Measurements from ENCODE around the gene P2RY8. TPM values are rescaled to one million over a fixed set of nuclear protein-coding genes. Genes with fewer than 3 reads are reported as not detected.

Gene P2RY8
- total RNA-seq, 3 donors from 2014 or later: 1.3 to 3.2 (median 1.5) TPM

- H3K4me1 ChIP-seq: no peaks in the 10 kb centered on the region
- no peak overlapping the region for H3K27ac ChIP-seq
- no peak for DNase-seq (ENCODE audit: low spot score in 2 of 2)
- TF ChIP-seq POLR2A (IDR thresholded peaks at IDR 0.05): no peak
- no peak for TF ChIP-seq POLR2AphosphoS5 (IDR thresholded peaks at IDR 0.05)
- TF ChIP-seq CTCF (IDR thresholded peaks at IDR 0.05): no peak
- H3K36me3 ChIP-seq: no peaks in the 10 kb centered on the region
- H3K4me3 ChIP-seq: no peak overlapping the region
- intact Hi-C loops (cut with DNase I; ENCODE audit: low total_unique reads): no loop called here
- no peaks in the 10 kb centered on the region for H3K27me3 ChIP-seq
- peaks cover 6 to 37% of the 10 kb centered on the region in 2 donors for H3K9me3 ChIP-seq
These were observed 16.6 kb downstream of the P2RY8 start for GRCh38 chrX:1520350-1520749.

- Histone ChIP-seq H3K4me3 (no peak overlapping the region), H3K27me3 (no peaks in the 10 kb centered on the region), H3K4me1 (no peaks in the 10 kb centered on the region), H3K27ac (no peak overlapping the region), H3K36me3 (no peaks in the 10 kb centered on the region), H3K9me3 (peaks cover 6 to 37% of the 10 kb centered on the region in 2 donors)
- no peak for DNase-seq (ENCODE audit: low spot score in 2 of 2)
- TF ChIP-seq CTCF (IDR thresholded peaks at IDR 0.05) (no peak), POLR2AphosphoS5 (IDR thresholded peaks at IDR 0.05) (no peak), POLR2A (IDR thresholded peaks at IDR 0.05) (no peak)
- intact Hi-C loops (cut with DNase I; ENCODE audit: low total_unique reads): no loop called here
These were observed 17.9 kb downstream of the P2RY8 start for GRCh38 chrX:1519022-1519497.

- peaks cover 6 to 37% of the 10 kb centered on the region in 2 donors for H3K9me3 ChIP-seq
- H3K36me3 ChIP-seq: no peaks in the 10 kb centered on the region
- no peak overlapping the region for H3K27ac ChIP-seq
- H3K27me3 ChIP-seq: no peaks in the 10 kb centered on the region
- no peak overlapping the region for H3K4me3 ChIP-seq
- TF ChIP-seq POLR2AphosphoS5 (IDR thresholded peaks at IDR 0.05) (no peak), CTCF (IDR thresholded peaks at IDR 0.05) (no peak), POLR2A (IDR thresholded peaks at IDR 0.05) (no peak)
- H3K4me1 ChIP-seq: no peaks in the 10 kb centered on the region
- no peak for DNase-seq (ENCODE audit: low spot score in 2 of 2)
- intact Hi-C loops (cut with DNase I; ENCODE audit: low total_unique reads): no loop called here
These were observed 18.5 kb downstream of the P2RY8 start for GRCh38 chrX:1518512-1518911.

GRCh38 chrX:1516596-1517104 is 20.3 kb downstream of the P2RY8 start:
- Histone ChIP-seq H3K9me3 (peaks cover 12 to 39% of the 10 kb centered on the region in 2 donors), H3K27me3 (no peaks in the 10 kb centered on the region), H3K4me1 (no peaks in the 10 kb centered on the region), H3K4me3 (no peak overlapping the region), H3K27ac (no peak overlapping the region), H3K36me3 (no peaks in the 10 kb centered on the region)
- TF ChIP-seq POLR2AphosphoS5 (IDR thresholded peaks at IDR 0.05) (no peak), CTCF (IDR thresholded peaks at IDR 0.05) (no peak), POLR2A (IDR thresholded peaks at IDR 0.05) (no peak)
- intact Hi-C loops (cut with DNase I; ENCODE audit: low total_unique reads): no loop called here
- no peak for DNase-seq (ENCODE audit: low spot score in 2 of 2)

- Histone ChIP-seq H3K9me3 (peaks cover 9% of the 10 kb centered on the region in 2 donors), H3K27me3 (no peaks in the 10 kb centered on the region), H3K27ac (no peak overlapping the region), H3K4me3 (no peak overlapping the region), H3K36me3 (no peaks in the 10 kb centered on the region), H3K4me1 (no peaks in the 10 kb centered on the region)
- TF ChIP-seq CTCF (IDR thresholded peaks at IDR 0.05) (no peak), POLR2A (IDR thresholded peaks at IDR 0.05) (no peak), POLR2AphosphoS5 (IDR thresholded peaks at IDR 0.05) (no peak)
- DNase-seq (ENCODE audit: low spot score in 2 of 2): no peak
- intact Hi-C loops (cut with DNase I; ENCODE audit: low total_unique reads): no loop called here
These were observed 25.2 kb downstream of the P2RY8 start for GRCh38 chrX:1511829-1512228.
